ENCODE measurements around the gene CENPV.
A peak's percentile ranks its signal among the peaks of the same experiment; 100 is the strongest.

CENPV gene

GRCh38 chr17:16361874-16362273, 8.6 kb upstream of the CENPV start:
- no peak for DNase-seq (ENCODE audit: low read depth, low spot score)

- DNase-seq (ENCODE audit: low read depth, low spot score), result no peak
These were observed 5.1 kb upstream of the CENPV start for GRCh38 chr17:16358394-16358793.

GRCh38 chr17:16354585-16354984, 1.3 kb upstream of the CENPV start:
- DNase-seq (ENCODE audit: low read depth, low spot score), result no peak

GRCh38 chr17:16352667-16353316, 477 bp downstream of the CENPV start:
- DNase-seq (ENCODE audit: low read depth, low spot score), result no peak

DNA sequence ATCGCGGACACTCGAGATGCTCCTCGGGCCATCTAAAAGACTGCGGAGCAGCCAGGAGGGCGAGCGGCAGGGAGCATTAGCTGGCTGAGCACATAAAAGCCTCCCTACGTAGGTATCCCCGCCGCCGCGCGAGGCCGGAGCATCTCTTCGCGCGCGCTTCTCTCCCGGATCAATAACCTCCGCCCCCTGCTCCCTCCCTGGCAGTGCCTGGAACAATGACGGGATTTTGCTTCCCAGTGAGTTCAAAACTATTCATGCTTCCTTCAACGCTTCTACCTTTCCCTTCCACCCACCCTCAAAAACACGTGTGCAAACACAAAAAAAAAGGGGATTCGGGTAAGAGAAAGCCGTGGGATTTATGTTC, 984 bp downstream of the CENPV start:
- DNase-seq (ENCODE audit: low read depth, low spot score), result no peak

- no peak for DNase-seq (ENCODE audit: low read depth, low spot score)
These were observed 1.4 kb downstream of the CENPV start for GRCh38 chr17:16351831-16352230.

- DNase-seq (ENCODE audit: low read depth, low spot score), result no peak
These were observed 3.8 kb downstream of the CENPV start for GRCh38 chr17:16349431-16349830.

DNA sequence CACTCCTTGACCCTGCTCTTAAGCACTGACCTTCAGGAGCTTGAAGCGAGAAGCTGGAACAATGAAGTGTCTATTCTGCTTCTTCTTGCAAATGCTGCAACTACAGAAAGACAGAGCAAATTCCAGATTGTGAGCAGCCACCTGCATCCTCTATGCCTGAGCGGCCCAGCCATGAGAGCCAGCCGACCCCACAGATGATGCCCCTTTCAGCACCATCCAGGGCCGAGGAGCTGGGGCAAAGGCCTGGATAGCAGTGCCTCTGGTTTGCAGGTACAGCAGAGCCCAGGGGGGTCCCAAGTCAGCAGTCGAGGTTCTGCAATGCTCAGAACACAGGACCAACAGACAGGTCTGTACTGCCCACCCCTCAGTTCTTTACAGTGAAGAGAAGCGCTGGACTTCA, 4.7 kb downstream of the CENPV start:
- DNase-seq (ENCODE audit: low read depth, low spot score), result no peak

GRCh38 chr17:16346721-16347271, 6.5 kb downstream of the CENPV start:
- no peak for DNase-seq (ENCODE audit: low read depth, low spot score)

- DNase-seq (ENCODE audit: low read depth, low spot score), result no peak
These were observed 7.7 kb downstream of the CENPV start for GRCh38 chr17:16345565-16345964.

DNA sequence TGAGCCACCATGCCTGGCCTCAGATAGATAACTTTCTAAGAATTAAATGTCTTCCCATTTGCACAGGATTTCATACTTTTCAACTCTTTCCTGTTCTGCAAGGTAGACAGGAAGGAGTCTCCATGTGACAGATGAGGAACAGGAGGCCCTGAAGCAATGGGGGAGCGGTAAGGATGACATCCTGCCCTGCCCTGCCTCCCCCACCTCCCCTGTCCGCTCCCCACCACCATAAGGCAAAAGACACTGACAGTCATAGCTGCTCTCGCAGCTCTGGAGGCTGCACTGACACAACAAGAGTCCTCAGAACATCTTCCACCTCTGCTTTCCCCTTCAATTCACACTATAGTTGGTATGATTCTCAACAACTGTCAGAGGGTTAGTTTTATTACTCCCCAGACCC, 9.7 kb downstream of the CENPV start:
- no peak for DNase-seq (ENCODE audit: low read depth, low spot score)

DNA sequence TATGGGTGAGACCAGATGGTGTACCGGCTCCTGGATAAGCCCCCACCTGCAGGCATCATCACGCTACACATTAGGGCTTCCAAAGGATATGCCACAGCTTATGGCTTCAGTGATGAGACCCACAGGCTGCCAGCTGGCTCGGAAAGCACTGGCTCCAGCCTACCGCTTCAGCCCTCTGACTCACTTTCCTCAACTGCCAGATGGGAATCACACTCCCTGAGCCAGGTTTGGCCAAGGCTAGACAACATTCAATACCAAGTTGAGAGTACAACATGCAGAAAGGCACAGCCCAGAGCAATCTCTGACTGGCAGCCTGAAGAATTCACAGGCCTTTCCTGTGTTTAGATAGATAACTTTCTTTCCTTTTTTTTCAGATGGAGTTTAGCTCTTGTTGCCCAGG, 10.3 kb downstream of the CENPV start:
- no peak for DNase-seq (ENCODE audit: low read depth, low spot score)

GRCh38 chr17:16339959-16340358, 13.3 kb downstream of the CENPV start:
- DNase-seq (ENCODE audit: low read depth, low spot score), result no peak

DNA sequence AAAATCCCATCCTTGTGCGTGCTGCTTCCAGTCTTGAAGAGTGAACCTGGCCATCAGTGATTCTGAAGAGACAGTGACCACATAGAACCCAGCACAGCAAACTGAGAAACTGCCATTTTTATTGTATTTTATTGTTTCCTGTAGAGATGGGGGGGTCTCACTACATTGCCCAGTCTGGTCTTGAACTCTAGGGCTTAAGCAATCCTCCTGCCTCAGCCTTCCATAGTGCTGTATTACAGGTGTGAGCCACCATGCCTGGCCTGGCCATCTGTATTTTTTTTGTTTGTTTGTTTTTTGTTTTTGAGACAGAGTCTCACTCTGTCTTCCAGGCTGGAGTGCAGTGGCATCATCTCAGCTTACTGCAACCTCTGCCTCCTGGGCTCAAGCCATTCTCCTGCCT, 13.9 kb downstream of the CENPV start:
- DNase-seq (ENCODE audit: low read depth, low spot score), result no peak

DNA sequence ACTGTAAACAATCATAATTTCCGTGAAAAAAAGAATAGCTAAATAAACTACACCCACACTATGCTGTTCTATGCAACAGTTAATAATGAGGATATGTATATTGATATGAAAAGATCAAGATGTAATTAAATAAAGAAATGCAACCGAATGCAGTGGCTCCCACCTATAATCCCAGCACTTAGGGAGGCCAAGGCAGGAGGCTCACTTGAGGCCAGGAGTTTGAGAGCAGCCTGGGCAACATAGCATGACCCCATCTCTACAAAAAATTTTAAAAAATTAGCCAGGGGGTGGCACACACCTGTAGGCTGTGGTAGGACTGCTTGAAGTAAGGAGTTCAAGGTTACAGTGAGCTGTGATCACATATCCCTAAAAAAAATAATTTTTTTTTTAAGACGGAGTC, 14.9 kb downstream of the CENPV start:
- DNase-seq (ENCODE audit: low read depth, low spot score), result no peak

GRCh38 chr17:16329519-16330271, 23.6 kb downstream of the CENPV start:
- no peak for DNase-seq (ENCODE audit: low read depth, low spot score)

DNA sequence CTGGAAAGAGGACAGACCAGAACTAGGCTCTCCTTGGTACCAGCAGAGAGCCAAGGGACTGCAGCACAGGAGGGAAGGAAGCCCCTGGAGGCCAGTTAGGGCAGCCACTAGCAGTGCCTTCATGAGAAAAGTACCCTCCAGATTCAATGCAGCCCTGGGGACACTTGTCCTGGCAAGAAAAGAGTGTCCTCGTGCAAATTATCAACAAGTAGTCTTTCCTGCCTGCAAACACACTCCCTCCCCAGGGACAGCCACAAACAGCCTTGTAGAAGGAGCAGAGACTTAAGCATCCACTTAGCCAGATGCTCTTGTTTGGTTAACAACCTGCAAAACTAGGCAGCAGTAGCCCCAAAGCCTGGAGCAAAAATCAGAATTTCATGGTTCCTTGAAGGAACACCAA, 24.3 kb downstream of the CENPV start:
- no peak for DNase-seq (ENCODE audit: low read depth, low spot score)

DNA sequence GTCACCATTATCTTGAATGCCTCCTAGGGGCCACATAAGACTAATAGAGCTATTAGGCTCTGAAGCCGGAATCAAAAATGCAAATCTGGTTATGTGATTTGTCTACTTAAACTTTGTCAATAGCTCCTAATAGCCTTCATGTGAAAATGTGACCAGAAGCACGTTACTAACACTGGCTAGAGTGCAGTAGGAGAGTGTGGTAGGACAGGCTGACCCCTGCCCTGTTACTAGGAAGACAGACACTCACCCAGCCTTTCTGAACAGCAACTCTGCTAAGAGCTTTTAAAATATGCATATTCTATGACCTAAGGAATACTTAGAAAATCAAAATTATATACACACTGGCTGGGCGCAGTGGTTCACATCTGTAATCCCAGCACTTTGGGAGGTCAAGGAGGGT, 26.3 kb downstream of the CENPV start:
- no peak for DNase-seq (ENCODE audit: low read depth, low spot score)

DNA sequence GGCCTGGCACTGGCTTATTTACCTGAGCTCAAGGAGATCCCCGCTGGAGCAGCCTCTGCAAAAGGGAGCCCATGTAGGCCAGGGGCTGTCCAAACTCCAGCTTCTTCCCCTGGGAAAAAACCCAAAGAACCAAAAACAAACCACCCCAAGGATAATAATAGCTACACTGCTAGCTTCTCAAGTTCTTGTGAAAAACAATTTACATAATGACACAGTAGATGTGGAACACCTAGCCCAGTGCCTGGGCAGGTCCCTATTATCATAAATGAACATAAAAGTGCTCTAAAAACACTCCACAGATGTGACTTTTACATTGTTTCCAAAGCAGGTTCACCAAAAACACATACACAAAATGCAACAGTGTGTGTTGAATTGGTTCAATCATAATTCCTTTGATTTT, 27.3 kb downstream of the CENPV start:
- DNase-seq (ENCODE audit: low read depth, low spot score), result no peak

GRCh38 chr17:16322636-16323035, 30.6 kb downstream of the CENPV start:
- peak; percentile 23 for DNase-seq (ENCODE audit: low read depth, low spot score)

DNA sequence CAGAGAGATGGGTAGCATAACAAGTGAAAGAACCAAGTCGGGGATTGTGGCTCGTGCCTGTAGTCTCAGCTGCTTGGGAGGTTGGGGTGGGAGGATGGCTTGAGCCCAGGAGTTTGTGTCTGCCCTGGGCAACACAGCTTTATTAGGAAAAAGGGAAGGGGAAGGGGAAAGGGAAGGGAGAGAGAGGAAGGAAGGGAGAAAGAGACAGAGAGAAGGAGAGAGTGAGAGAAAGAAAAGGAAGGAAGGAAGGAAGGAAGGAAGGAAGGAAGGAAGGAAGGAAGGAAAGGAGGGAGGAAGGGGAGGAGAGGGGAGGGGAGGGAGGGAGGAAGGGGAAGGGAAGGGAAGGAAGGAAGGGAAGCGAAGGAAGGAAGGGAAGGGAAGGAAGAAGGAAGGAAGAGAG, 33.3 kb downstream of the CENPV start:
- no peak for DNase-seq (ENCODE audit: low read depth, low spot score)

DNA sequence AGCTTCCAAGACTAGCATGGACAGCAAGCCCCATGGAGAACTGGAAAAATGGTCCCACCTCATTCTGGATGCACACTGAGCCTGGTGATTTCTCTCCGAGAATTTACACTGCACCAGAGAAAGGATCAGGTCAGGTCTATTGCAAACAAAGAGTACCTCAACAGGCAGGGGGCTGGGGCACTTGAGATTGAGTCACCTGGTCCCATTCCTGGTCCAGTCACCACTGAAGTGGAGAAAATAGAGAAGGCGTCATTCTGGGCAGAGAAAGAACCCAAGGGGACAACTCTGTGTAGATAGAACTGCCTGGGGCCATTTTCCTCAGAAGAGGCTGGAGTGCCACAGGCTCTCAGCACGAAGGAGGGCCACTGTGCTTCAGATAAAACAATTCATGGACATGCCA, 38.4 kb downstream of the CENPV start:
- no peak for DNase-seq (ENCODE audit: low read depth, low spot score)

DNA sequence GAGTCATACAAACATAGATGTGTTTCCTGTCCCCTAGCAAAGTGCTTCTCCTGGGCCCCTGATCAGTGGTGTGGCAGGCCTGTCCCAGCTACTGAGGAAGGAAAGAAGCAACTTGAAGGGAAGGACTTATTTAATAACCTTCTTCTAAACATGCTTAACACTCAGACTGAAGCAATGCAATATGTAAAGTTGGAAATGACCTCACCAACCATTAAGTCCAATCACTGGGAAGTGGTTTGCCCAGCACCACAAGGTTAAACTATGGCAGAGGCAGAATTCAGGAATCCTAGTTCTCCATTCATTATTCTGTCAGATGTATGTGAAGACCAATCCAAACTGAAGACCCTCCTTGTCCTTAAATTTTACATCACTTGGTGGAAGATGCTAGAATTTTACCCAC, 39.1 kb downstream of the CENPV start:
- no peak for DNase-seq (ENCODE audit: low read depth, low spot score)

Measured in smooth muscle cell of the brain vasculature (primary cell).